ENCODE measurements around the gene MAN2A2.
A peak's percentile ranks its signal among the peaks of the same experiment; 100 is the strongest.
"Not testable (repeated sequence)": the region's sequence is repeated elsewhere in the genome, so short reads cannot be mapped to it uniquely, and the experiment has no call there.

The MAN2A2 gene

GRCh38 chr15:90883976-90884718, 19.0 kb upstream of the MAN2A2 start, which contains the start of gene FES:
FES (plus strand) TSS chr15:90884504; CDS start chr15:90885046, 542 bp downstream.
- DNase-seq (ENCODE audit: low read depth in 2 of 2) = no peak

DNA sequence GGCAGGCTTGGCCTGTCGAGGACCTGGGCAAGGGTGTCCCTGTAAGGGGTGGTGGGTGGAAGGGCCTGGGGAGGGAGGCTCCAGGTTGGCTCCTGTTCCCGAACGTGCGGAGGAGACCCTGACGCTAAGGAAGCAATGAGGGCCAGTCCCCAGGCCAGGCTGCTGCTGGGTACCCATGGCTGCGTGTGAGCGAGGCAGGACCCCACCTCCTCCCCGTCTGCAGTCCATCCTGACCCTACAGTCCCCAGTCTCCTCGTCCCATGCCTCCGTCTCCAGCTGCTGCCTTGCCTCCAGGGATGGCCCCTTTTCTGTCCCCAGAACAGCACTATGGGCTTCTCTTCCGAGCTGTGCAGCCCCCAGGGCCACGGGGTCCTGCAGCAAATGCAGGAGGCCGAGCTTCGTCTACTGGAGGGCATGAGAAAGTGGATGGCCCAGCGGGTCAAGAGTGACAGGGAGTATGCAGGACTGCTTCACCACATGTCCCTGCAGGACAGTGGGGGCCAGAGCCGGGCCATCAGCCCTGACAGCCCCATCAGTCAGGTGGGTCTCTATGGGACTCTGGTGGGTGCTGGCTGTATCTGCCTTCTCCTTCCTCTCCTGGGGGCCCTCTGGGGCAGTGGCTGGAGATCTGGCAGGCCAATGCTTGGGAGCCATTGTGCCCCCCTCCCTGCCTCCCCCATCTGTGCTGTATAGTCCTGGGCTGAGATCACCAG, 18.2 kb upstream of the MAN2A2 start:
- DNase-seq (ENCODE audit: low read depth in 2 of 2) = no peak

DNA sequence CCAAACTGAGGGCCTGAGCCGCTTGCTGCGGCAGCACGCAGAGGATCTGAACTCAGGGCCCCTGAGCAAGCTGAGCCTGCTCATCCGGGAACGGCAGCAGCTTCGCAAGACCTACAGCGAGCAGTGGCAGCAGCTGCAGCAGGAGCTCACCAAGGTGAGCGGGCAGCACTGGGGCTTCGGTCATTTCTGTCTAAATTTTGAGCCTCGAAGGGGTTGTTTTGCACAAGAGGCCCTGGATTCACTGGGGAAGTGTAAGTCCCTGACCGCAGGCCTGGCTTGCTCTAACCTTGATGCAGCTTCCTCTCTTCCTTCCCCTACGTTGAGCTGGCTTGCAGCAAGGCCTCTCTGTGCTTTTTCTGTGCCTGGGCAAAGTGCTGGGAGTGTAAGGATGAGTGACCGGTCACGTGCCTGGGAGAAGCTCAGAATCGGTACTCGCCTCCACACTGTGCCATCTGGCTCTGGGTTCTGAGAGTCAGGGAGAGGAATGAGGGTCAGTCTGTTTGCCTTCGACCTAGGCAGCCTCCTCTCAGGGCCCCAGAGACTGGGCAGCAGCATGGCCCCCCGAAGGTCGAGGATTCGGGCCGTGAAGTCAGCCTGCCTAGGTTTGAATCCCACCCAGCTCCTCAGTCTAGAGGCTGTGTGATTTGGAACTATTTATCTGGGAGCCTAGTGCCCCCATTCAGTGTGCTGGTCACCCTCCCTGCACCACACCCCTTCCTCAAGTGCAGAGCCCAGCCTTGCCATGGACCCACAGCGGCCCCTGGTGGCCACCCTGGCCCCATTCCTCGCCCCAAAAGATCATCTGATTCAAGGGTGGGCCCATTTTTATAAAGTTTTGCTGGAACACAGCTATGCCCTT, 17.4 kb upstream of the MAN2A2 start:
- DNase-seq (ENCODE audit: low read depth in 2 of 2) = no peak

DNA sequence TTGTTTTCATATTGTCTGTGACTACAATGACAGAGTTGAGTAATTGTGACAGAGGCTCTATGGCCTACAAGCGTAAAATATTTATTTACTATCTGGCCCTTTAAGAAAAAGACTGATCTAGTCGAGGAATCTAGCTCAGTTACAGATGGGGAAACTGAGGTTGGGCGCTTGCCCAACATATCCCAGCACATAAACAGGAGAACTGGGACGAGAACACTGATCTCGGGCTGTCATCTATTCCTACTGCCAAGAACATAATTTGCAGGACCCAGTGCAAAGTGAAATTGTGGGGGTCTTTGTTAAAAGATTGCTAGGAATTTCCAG, 16.8 kb upstream of the MAN2A2 start:
- DNase-seq (ENCODE audit: low read depth in 2 of 2) = no peak

DNA sequence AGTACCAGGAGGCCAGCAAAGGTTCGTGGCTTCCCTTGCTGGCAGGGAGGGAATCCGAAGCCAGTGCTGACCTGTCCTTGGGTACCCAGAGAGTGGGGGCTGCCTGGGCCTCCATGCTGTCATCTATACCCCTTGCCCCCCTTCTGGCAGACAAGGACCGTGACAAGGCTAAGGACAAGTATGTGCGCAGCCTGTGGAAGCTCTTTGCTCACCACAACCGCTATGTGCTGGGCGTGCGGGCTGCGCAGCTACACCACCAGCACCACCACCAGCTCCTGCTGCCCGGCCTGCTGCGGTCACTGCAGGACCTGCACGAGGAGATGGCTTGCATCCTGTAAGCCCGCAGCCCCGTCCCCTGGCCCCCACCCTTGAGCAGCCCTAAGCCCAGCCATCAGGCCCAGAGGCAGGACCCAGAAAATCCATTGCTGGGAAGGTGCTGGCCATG, 16.0 kb upstream of the MAN2A2 start:
- DNase-seq (ENCODE audit: low read depth in 2 of 2) = no peak

- no peak for DNase-seq (ENCODE audit: low read depth in 2 of 2)
Observed at GRCh38 chr15:90889313-90889730, 13.8 kb upstream of the MAN2A2 start.

GRCh38 chr15:90889736-90890456, 13.2 kb upstream of the MAN2A2 start:
- no peak for DNase-seq (ENCODE audit: low read depth in 2 of 2)

- no peak for DNase-seq (ENCODE audit: low read depth in 2 of 2)
Observed at GRCh38 chr15:90890839-90891238, 12.3 kb upstream of the MAN2A2 start.

GRCh38 chr15:90891346-90891949, 11.7 kb upstream of the MAN2A2 start:
- DNase-seq (ENCODE audit: low read depth in 2 of 2) = no peak

GRCh38 chr15:90892023-90892422, 11.1 kb upstream of the MAN2A2 start:
- no peak for DNase-seq (ENCODE audit: low read depth in 2 of 2)

DNA sequence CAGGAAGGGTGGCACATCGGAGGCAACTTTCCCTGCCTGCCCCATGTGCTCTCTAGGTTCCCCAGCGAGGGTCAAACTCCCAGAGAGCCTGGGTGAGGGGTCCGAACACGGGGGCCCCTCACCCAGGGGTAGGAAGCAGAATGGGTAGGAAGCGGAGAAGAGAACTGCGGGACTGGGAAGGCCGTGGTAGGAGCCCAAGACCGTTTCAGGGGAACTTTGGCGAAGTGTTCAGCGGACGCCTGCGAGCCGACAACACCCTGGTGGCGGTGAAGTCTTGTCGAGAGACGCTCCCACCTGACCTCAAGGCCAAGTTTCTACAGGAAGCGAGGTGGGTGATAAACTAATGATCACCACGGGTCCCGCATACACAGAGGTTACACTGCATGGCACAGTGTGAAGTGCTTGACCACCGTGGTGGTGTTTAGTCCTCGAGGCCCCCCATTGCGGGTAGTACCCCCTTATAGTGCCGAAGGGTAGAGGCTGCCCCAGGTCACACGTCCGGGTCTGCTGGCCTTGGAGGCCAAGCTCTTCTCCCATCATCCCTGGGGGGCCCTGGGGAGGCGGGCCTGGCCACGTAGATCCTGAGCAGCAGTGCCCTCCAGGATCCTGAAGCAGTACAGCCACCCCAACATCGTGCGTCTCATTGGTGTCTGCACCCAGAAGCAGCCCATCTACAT, 10.5 kb upstream of the MAN2A2 start:
- no peak for DNase-seq (ENCODE audit: low read depth in 2 of 2)

GRCh38 chr15:90893175-90894090, 9.7 kb upstream of the MAN2A2 start:
- no peak for DNase-seq (ENCODE audit: low read depth in 2 of 2)

- DNase-seq (ENCODE audit: low read depth in 2 of 2) = no peak
Observed at GRCh38 chr15:90895571-90896117, 7.5 kb upstream of the MAN2A2 start.

DNA sequence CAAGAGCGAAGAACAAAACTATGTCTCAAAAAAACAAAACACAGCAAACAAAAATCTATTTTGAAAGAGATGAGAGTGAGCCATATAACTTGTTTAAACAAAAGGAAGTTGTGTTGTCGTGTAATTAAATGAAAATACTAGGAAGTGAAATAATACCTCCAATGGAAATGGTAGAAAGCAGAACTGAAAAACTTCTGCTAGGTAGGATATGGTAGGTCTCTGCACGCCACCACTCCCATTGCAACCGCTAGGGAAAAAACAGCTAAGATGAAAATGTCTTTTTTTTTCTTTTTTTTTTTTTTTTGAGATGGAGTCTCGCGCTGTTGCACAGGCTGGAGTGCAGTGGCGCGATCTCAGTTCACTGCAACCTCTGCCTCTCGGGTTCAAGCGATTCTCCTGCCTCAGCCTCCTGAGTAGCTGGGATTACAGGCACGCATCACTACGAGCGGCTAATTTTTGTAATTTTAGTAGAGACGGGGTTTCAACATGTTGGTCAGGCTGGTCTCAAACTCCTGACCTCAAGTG, 5.9 kb upstream of the MAN2A2 start:
- not testable (repeated sequence) for DNase-seq (ENCODE audit: low read depth in 2 of 2)

- no peak for DNase-seq (ENCODE audit: low read depth in 2 of 2)
Observed at GRCh38 chr15:90901175-90902039, 1.7 kb upstream of the MAN2A2 start.

DNA sequence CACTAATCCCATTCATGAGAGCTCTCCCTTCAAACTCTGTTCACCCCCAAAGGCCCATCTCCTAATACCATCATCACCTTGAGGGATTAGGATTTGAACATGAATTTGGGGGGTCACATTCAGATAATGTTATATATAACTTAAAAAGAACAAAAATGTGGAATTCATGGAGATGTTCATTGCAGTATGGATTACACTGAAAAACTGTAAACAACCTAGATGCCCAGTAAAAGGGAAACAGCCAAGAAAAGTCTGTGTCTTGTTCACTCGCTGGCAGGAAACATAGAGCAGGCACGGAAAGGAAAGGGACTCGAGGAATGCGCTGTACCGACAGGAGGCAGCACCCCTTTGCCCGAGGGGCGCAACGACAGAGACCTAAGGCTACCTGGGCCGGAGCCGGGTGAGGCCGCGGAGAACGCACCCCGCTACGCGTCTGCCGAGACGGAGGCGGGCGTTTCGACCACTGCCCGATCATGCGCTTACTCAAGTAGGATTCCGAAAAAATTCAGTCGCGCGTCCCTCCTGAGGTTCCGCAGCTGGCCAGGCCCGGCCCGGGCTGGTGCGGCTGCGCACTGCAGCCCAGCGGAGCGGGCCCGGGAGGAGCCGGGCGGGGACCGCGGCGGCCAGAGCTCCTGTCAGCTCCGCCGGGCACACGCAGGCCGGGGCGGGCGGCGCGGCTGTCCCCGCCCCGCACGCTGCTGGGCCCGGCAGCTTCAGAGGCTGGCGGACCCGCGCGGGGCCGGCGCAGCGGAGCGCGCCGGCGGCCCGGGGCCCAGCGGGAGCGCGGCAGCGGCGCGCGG, 862 bp upstream of the MAN2A2 start:
- DNase-seq (ENCODE audit: low read depth in 2 of 2) = peak; percentile 43 to 46

Data from fibroblast of skin of left quadriceps (primary cell).